AG09309 (cell line): ENCODE measurements around the gene GASK1A.
"Not testable (repeated sequence)": the region's sequence is repeated elsewhere in the genome, so short reads cannot be mapped to it uniquely, and the experiment has no call there.

Experiments used
- DNase-seq: peaks from one replicate; pipeline ENCODE4 v3.0.0-alpha.2; 2010; ENCODE audit warnings: low read depth
- H3K4me3 ChIP-seq: 2 replicates; pipeline ENCODE4 v1.5.1; 2011; ENCODE audit warnings: mild to moderate bottlenecking, low read depth, low read length, moderate library complexity; ENCODE audit not compliant: control insufficient read depth
- CTCF ChIP-seq: IDR thresholded peaks from 2 replicates; pipeline ENCODE4 v1.5.1; 2011; ENCODE audit warnings: mild to moderate bottlenecking, low read depth, low read length, inconsistent platforms; ENCODE audit not compliant: insufficient read depth, control insufficient read depth; ENCODE audit errors: missing control alignments

Gene GASK1A

GRCh38 chr3:42964266-42964665, 14.8 kb upstream of the GASK1A start:
- DNase-seq = no peak
- H3K4me3 ChIP-seq = no peak overlapping the region
- no peak for TF ChIP-seq CTCF

- no peak for TF ChIP-seq CTCF
Observed at GRCh38 chr3:42970557-42970956, 8.6 kb upstream of the GASK1A start.

GRCh38 chr3:42970976-42971772, 7.9 kb upstream of the GASK1A start:
- DNase-seq = no peak
- no peak overlapping the region for H3K4me3 ChIP-seq
- TF ChIP-seq CTCF = no peak

More at GRCh38 chr3:42970557-42970956, 8.6 kb upstream of the GASK1A start:
- H3K4me3 ChIP-seq = no peak overlapping the region
- DNase-seq = no peak

GRCh38 chr3:42974906-42975305, 4.2 kb upstream of the GASK1A start:
- not testable (repeated sequence) for H3K4me3 ChIP-seq, DNase-seq

GRCh38 chr3:42975456-42975855, 3.7 kb upstream of the GASK1A start:
- no peak for DNase-seq
- TF ChIP-seq CTCF = no peak
- H3K4me3 ChIP-seq = no peak overlapping the region

GRCh38 chr3:42975955-42976354, 3.2 kb upstream of the GASK1A start:
- no peak for TF ChIP-seq CTCF
- DNase-seq = no peak
- H3K4me3 ChIP-seq = no peak overlapping the region

GRCh38 chr3:42980209-42980608, 1.1 kb downstream of the GASK1A start:
- TF ChIP-seq CTCF = no peak
- no peak overlapping the region for H3K4me3 ChIP-seq
- no peak for DNase-seq
